Measurements from ENCODE around the gene CHURC1.

Gene CHURC1

DNA sequence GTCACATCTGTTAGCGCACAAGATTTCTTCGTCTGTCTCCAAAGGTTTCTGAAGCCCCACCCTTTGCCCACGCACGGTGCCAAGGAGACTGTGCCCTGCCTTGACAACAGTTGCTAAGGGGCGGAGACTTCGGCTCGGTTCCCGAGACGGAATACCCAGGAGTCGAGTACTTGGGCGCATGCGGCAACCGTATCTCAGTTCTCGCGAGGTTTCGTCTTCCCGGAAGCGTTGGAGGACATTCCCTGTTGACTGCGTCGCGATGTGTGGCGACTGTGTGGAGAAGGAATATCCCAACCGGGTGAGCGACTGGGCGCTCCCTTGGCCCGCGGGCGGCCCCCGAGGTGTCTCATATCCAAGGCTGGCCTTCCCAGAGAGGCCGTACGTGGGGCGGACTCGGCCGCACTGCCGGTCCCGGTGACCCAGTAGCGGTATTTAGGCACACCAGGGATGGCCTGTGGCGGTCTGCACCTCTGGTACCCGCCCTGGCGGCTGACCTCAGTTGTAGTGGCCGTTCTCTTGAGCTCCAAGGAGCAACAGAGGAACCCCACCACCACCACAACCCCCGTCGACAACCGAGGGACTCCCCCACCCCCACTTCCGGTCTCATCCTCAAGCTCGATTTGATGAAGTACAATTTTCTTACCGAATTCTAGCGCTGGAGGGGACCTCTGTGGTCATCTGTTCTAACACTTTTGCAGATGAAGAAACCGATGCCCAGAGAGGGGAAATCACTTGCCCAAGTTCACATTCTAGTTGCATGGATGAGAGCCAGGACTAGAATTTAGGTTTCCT, at the start of gene CHURC1:
TSS of gene CHURC1 (plus strand) at position 219 of the 792 bp plus-strand sequence. CDS start at position 260, 41 bp downstream.
- FAIRE-seq (peak; percentile 62), DNase-seq (ENCODE audit: low spot score) (peak; percentile 90)

GRCh38 chr14:64865109-64865508, 49.1 kb upstream of the CHURC1 start:
- DNase-seq (ENCODE audit: low spot score) (no peak), FAIRE-seq (no peak)

- no peak for FAIRE-seq
Observed at GRCh38 chr14:64865992-64866391, 48.3 kb upstream of the CHURC1 start.

DNA sequence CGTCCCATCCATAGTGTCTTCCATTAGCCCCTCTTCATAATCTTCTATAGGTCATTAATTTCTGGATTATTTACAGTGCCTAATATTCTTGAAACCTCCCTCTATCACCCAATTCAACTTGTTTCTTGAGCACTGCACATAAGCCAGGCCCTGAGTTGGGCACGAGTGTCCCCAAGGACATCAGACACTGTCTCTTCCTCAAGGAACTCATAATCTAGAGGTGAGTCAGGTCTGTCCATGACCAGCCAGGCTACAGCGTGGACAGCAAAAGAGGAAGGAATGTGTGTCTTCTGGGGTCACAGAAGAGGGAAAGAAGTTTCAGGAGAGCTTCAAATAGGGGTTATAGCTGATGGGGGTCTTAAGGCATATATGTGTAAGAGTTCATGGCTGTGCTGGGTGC, 47.1 kb upstream of the CHURC1 start:
- DNase-seq (ENCODE audit: low spot score) (no peak), FAIRE-seq (no peak)

More at GRCh38 chr14:64865992-64866391, 48.3 kb upstream of the CHURC1 start:
- no peak for DNase-seq (ENCODE audit: low spot score)

DNA sequence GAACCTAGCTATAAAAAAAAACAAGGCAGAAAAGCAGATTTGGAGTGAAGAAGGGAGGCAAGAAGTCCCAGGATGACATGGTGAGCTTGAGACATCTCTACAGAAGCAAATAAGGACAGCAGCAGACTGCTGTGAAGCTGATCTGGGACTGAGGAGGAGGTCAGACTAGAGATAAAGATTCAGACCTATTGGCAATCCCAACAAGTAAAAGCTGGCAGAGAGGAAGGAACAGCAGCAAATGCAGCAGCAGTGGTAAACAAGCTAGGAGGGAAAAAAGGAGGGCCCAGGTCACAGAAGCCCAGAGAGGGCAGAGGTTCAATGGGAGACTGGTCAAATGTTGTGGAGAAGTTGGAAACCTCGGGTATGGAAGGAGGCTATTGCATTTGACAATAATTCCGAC, 45.9 kb upstream of the CHURC1 start:
- FAIRE-seq (no peak), DNase-seq (ENCODE audit: low spot score) (no peak)

- FAIRE-seq = no peak
- DNase-seq (ENCODE audit: low spot score) = no peak
Observed at GRCh38 chr14:64868841-64869240, 45.4 kb upstream of the CHURC1 start.

- FAIRE-seq (no peak), DNase-seq (ENCODE audit: low spot score) (no peak)
Observed at GRCh38 chr14:64870160-64870559, 44.1 kb upstream of the CHURC1 start.

- FAIRE-seq (no peak), DNase-seq (ENCODE audit: low spot score) (no peak)
Observed at GRCh38 chr14:64871344-64871743, 42.9 kb upstream of the CHURC1 start.

GRCh38 chr14:64873506-64874219, 40.6 kb upstream of the CHURC1 start:
- FAIRE-seq (no peak), DNase-seq (ENCODE audit: low spot score) (no peak)

- no peak for DNase-seq (ENCODE audit: low spot score)
- FAIRE-seq = no peak
Observed at GRCh38 chr14:64875350-64875749, 38.9 kb upstream of the CHURC1 start.

GRCh38 chr14:64877846-64878245, 36.4 kb upstream of the CHURC1 start:
- DNase-seq (ENCODE audit: low spot score) (no peak), FAIRE-seq (no peak)

GRCh38 chr14:64878837-64879634, 35.2 kb upstream of the CHURC1 start:
- DNase-seq (ENCODE audit: low spot score) = no peak
- no peak for FAIRE-seq

DNA sequence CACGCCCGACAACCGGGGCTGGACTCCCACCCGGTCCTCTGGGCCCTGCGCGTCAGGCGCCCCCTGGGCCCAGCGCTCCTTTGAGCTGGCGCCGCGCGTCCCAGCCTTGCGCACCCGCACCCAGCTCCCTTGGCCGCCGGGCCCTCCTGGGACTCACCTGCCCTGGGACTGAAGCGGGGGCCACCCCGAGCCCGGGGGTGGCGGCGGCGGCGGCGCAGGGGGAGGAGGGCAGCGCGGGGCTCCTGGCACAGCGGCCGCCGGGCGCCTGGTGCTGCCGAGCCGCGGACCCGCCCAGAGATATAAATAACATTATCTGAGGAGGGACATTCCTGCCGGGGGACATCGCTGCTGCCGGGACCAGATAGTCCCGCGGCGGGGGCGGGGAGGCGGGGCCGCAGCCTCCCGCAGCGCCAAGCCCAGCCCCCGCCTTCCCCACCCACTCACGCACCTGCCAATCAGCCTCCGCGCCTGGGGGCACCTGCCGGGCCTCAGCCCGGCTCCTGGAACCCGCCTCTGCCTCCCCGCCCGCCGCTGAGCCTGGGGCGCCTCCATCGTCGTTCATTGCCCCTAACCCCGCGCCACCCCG, 34.5 kb upstream of the CHURC1 start, which contains the start of gene SPTB:
TSS of gene SPTB (minus strand) at position 273 of the 586 bp plus-strand sequence. CDS start 56,813 bp downstream, outside the sequence.
- DNase-seq (ENCODE audit: low spot score) = no peak
- FAIRE-seq = no peak

GRCh38 chr14:64880221-64881121, 33.8 kb upstream of the CHURC1 start:
- FAIRE-seq = no peak
- DNase-seq (ENCODE audit: low spot score) = no peak

GRCh38 chr14:64885559-64885958, 28.7 kb upstream of the CHURC1 start:
- DNase-seq (ENCODE audit: low spot score) (no peak), FAIRE-seq (no peak)

DNA sequence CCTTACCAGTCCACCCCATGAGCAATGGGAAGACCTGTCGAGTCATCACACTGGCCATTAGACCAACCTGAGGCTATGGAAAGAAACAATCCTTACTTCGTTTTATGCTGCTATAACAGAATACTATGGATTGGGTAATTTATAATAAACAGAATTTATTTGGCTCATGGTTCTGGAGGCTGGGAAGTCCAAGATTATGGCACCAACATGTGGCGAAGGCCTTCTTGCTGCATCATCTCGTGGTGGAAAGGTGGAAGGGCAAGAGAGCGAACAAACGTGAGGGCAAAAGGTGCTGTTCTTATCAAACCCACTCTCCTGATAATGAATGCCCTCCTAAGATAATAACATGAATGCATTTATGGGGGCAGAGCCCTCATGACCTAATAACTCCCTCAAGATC, 24.9 kb upstream of the CHURC1 start:
- FAIRE-seq = no peak
- no peak for DNase-seq (ENCODE audit: low spot score)

DNA sequence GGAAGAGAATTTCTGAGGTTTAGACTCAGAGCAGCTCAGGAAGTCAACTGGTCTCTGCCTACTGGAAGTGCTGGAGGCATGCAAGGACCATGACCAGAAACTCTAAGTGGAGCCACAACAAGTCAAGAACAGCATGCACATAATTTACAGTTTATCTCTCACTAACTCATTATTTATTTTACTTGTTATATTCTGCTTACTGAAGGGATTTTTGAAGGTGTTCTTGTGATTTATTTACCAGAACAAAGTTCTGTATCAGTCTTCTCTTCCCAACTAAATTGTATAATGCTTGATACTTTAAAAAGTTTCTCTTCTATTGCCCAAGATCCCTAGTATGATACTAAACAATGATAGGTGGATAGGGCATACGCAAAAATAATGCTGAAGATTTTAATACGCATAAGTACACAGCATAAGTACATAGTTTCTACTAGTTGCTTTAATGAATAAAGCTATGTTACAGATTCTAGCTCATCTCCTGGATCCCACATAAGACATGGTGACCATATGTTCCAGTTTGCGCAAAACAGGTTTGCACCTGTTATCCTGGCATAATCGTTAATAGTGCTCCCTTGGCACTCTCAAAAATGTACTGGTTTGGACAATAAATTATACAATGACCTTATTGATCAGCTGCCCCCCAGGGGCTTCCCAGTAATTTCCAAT, 22.9 kb upstream of the CHURC1 start:
- DNase-seq (ENCODE audit: low spot score) = no peak
- FAIRE-seq = no peak

- DNase-seq (ENCODE audit: low spot score) (peak; percentile 22), FAIRE-seq (no peak)
Observed at GRCh38 chr14:64891839-64892375, 22.3 kb upstream of the CHURC1 start.

GRCh38 chr14:64899958-64900357, 14.3 kb upstream of the CHURC1 start:
- DNase-seq (ENCODE audit: low spot score) (no peak), FAIRE-seq (no peak)

- FAIRE-seq (no peak), DNase-seq (ENCODE audit: low spot score) (no peak)
Observed at GRCh38 chr14:64906022-64906421, 8.2 kb upstream of the CHURC1 start.
